Suprapubic skin (tissue), 4 donors: ENCODE results near the gene GAP43. TPM values are rescaled to one million over a fixed set of nuclear protein-coding genes. Genes with fewer than 3 reads are reported as not detected.

Experiments used
- DNase-seq, 2 donors: peaks; one replicate each; pipeline ENCODE4 v3.0.0-alpha.2; 2019; ENCODE audit warnings: low spot score in 2 of 2
- H3K27ac ChIP-seq: fragments of 200-600 bp; sonication (generic); one replicate; pipeline ENCODE4 v1.5.1; 2019
- H3K27me3 ChIP-seq: fragments of 200-600 bp; sonication (generic); one replicate; pipeline ENCODE4 v1.5.1; 2019
- H3K36me3 ChIP-seq: fragments of 200-600 bp; sonication (generic); one replicate; pipeline ENCODE4 v1.5.1; 2019
- H3K4me1 ChIP-seq: fragments of 200-600 bp; sonication (generic); one replicate; pipeline ENCODE4 v1.5.1; 2019
- H3K4me3 ChIP-seq: fragments of 200-600 bp; sonication (generic); one replicate; pipeline ENCODE4 v1.5.1; 2019; ENCODE audit warnings: mild to moderate bottlenecking
- H3K9me3 ChIP-seq: fragments of 200-600 bp; sonication (generic); one replicate; pipeline ENCODE4 v1.5.1; 2019
- CTCF ChIP-seq, 2 donors: fragments of 200-600 bp in 1 of 2; fragments of 450-650 bp in 1 of 2; sonication (generic) in 1 of 2; IDR thresholded peaks; one replicate each; pipeline ENCODE4 v1.5.1; 2016 to 2019; ENCODE audit warnings: antibody characterized with exemption in 2 of 2, mild to moderate bottlenecking in 1 of 2, moderate library complexity in 1 of 2
- EP300 ChIP-seq: sonication (generic); formaldehyde crosslinking; IDR thresholded peaks from one replicate; pipeline ENCODE4 v1.6.1; 2017; ENCODE audit warnings: antibody characterized with exemption
- POLR2A ChIP-seq, 2 donors: fragments of 450-650 bp; IDR thresholded peaks; one replicate each; pipeline ENCODE4 v1.6.1; 2017; ENCODE audit warnings: antibody characterized with exemption in 2 of 2, mild to moderate bottlenecking in 2 of 2, moderate library complexity in 2 of 2
- POLR2AphosphoS5 ChIP-seq, 3 donors: sonication (generic); formaldehyde crosslinking; IDR thresholded peaks; one replicate each; pipeline ENCODE4 v1.6.1; 2017; ENCODE audit warnings: antibody characterized with exemption in 3 of 3
- WGBS: methylation state at CpG from one replicate; pipeline ENCODE4 v1.1.5; 2018; 5-methylcytosine and 5-hydroxymethylcytosine counted together
- total RNA-seq, 4 donors: library from RNA; depleted of rRNA; stranded (reverse); fragments of >200 nt; gene quantifications; one replicate each; pipeline ENCODE4 v1.1.0, GENCODE V29; 2016

GAP43 gene
- total RNA-seq, 4 donors from 2014 or later, result not detected

DNA sequence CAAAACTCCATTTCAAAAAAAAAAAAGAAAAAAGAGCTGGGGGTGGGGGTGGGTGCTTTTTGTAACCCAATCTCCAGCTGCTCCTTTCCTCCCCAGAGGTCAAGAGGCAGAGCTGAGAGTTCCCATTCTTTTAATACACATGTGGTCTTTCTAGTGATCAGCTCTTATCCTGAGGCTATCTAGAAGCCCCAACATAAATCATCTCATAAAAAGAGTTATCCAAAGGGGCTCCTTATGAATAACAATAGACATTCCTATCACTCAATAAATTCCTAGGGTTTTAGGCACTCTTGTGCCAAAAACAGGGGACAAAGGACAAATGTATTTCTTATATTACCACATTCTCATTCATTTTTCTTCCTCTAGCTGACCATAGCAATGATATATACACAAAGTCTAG lies 25.1 kb upstream of the GAP43 start:
- DNase-seq, result no peak
- H3K27ac ChIP-seq, result no peak overlapping the region
- H3K36me3 ChIP-seq, result no peaks in the 10 kb centered on the region
- no peaks in the 10 kb centered on the region for H3K9me3 ChIP-seq
- no peaks in the 10 kb centered on the region for H3K4me1 ChIP-seq
- no peak overlapping the region for H3K4me3 ChIP-seq
- H3K27me3 ChIP-seq, result no peaks in the 10 kb centered on the region
- no peak for TF ChIP-seq EP300
- no peak for TF ChIP-seq CTCF (IDR thresholded peaks at IDR 0.05)
- no peak for TF ChIP-seq POLR2AphosphoS5 (IDR thresholded peaks at IDR 0.05)

DNA sequence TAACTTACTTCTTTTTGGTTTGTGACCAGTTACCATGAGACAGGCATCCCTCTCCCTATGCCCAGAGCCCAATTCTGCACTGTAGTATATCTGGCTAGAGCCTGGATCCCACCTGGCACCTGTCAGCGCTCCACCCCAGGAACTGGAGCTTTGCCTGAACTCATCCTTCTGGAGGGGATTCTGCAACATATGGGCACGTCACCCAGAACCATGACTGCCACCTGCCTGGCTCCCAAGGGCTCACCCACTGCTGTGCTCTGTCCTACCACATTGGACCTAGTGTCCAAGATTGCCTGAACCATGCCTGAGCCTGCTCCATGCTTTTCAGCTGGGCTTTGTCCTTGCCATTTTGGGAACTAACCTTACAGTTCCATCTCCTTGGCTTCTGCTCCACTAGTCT lies 21.1 kb upstream of the GAP43 start:
- Histone ChIP-seq H3K4me3 (no peak overlapping the region), H3K27me3 (no peaks in the 10 kb centered on the region), H3K4me1 (no peaks in the 10 kb centered on the region), H3K36me3 (no peaks in the 10 kb centered on the region), H3K27ac (no peak overlapping the region), H3K9me3 (no peaks in the 10 kb centered on the region)
- DNase-seq, result no peak
- 88% methylated on average over 2 of the region's 2 CpGs for WGBS
- TF ChIP-seq EP300 (no peak), POLR2AphosphoS5 (IDR thresholded peaks at IDR 0.05) (no peak), CTCF (IDR thresholded peaks at IDR 0.05) (no peak), POLR2A (IDR thresholded peaks at IDR 0.05) (no peak)

DNA sequence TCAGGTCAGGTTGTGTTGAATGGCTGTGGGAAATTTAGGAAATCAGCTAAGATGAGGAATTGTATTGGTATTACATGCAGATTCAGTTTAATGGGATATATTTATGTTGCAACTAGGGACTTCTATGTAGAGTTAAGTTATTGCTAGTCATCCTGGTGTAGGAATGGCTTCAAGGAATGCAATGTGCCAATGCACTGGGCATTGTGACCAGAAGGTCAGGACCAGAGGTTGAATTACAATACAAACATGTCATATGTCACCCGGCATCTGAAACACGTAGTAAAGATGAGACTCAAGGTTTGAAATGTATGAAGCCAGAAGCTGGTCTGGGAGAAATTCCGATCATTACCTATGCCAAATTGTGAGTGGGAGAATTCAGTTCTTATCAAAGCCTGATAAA lies 11.7 kb upstream of the GAP43 start:
- no peak for DNase-seq
- H3K36me3 ChIP-seq, result no peaks in the 10 kb centered on the region
- TF ChIP-seq POLR2AphosphoS5 (IDR thresholded peaks at IDR 0.05), result no peak
- TF ChIP-seq POLR2A (IDR thresholded peaks at IDR 0.05), result no peak
- TF ChIP-seq CTCF (IDR thresholded peaks at IDR 0.05), result no peak
- TF ChIP-seq EP300, result no peak
- H3K9me3 ChIP-seq, result no peaks in the 10 kb centered on the region
- 53% methylated on average over 3 of the region's 3 CpGs for WGBS
- no peaks in the 10 kb centered on the region for H3K4me1 ChIP-seq
- no peaks in the 10 kb centered on the region for H3K27me3 ChIP-seq
- H3K4me3 ChIP-seq, result no peak overlapping the region
- no peak overlapping the region for H3K27ac ChIP-seq

DNA sequence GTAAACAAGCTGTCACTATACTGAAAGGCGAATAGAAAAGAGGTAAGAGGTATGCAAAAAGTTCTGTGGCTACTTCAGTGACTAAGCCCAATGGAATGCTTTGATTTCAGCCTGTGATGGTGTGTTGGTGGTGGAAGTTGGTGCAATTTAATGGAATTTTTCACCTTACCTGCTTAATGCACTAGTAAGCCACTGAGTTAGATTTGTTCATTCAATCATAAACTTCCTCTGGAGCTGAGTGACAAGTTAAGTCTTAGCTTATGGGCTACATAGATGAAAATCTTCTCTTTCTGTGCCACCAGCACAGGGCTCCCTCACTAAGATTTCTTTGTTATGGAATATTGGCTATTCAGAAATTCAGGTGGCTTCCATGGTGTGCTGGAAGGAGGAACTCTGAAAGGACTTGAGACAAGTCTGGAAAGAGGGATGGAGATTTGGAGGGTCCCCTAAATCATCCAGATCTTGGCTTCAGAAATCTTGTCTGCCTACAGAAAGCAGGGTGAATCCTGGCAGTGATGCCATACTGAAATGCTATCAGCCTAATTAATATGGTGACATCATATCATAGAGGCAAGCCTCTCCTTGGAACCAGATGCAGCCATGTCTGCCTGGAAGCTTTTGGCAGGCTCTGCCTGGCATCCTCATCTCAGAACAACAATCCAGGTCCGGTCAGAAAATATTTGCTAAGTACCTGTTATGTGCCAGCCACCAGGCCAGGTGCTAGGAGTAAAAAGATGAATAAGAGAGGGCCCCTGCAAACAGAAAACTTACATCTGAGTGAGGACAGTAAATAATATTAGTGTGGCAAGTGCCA lies 8.1 kb upstream of the GAP43 start:
- Histone ChIP-seq H3K27ac (no peak overlapping the region), H3K9me3 (no peaks in the 10 kb centered on the region), H3K4me3 (no peak overlapping the region), H3K27me3 (no peaks in the 10 kb centered on the region), H3K4me1 (no peaks in the 10 kb centered on the region), H3K36me3 (no peaks in the 10 kb centered on the region)
- no peak for TF ChIP-seq EP300
- TF ChIP-seq POLR2A (IDR thresholded peaks at IDR 0.05), result no peak
- no peak for TF ChIP-seq CTCF (IDR thresholded peaks at IDR 0.05)
- TF ChIP-seq POLR2AphosphoS5 (IDR thresholded peaks at IDR 0.05), result no peak
- WGBS, result 75% methylated on average over 2 of the region's 2 CpGs
- DNase-seq, result no peak

GRCh38 chr3:115616461-115616860 lies 6.8 kb upstream of the GAP43 start:
- Histone ChIP-seq H3K27ac (no peak overlapping the region), H3K9me3 (no peaks in the 10 kb centered on the region), H3K4me3 (no peak overlapping the region), H3K4me1 (no peaks in the 10 kb centered on the region), H3K36me3 (no peaks in the 10 kb centered on the region), H3K27me3 (no peaks in the 10 kb centered on the region)
- TF ChIP-seq POLR2AphosphoS5 (IDR thresholded peaks at IDR 0.05), result no peak
- TF ChIP-seq CTCF (IDR thresholded peaks at IDR 0.05), result no peak
- TF ChIP-seq POLR2A (IDR thresholded peaks at IDR 0.05), result no peak
- TF ChIP-seq EP300, result no peak
- no peak for DNase-seq
- 83% methylated on average over 4 of the region's 4 CpGs for WGBS
